Coronary artery (tissue), 2 donors: ENCODE results near the gene EML4.

Experiments
- DNase-seq: peaks from one replicate; pipeline ENCODE4 v3.0.0-alpha.2; 2017; ENCODE audit warnings: low spot score
- H3K27ac ChIP-seq, 2 donors: fragments of 200-600 bp; sonication (generic); one replicate each; pipeline ENCODE4 v1.5.1; 2016 to 2019
- H3K4me3 ChIP-seq: fragments of 200-600 bp; sonication (generic); 2 replicates; pipeline ENCODE4 v1.5.1; 2016; ENCODE audit warnings: mild to moderate bottlenecking, moderate library complexity
- TF ChIP-seq, protein P1 (sequence below): fragments of 200-600 bp; sonication (generic); IDR thresholded peaks from one replicate; pipeline ENCODE4 v1.5.1; 2019; ENCODE audit warnings: antibody characterized with exemption

EML4 gene

DNA sequence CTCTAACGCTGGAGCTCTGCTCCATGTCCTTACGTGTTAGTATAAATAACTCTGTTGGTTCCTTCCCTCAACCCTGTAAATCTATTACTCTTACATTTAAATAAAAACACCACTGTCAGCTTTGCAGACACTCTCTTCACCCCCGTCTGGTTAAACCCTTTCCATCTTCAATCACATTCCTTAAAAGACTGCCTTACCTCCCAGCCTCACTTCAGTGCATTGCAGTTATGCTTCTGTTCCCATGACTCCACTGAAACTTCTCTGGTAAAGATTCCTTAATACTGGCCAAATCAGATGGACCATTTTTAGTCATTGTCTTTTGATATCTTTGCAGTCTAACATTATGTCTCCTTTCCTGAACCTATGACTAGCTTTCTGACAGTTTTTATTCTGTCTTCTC, 61.7 kb downstream of the EML4 start:
- no peak for DNase-seq
- no peak overlapping the region for H3K4me3 ChIP-seq
- TF ChIP-seq, protein P1, sequence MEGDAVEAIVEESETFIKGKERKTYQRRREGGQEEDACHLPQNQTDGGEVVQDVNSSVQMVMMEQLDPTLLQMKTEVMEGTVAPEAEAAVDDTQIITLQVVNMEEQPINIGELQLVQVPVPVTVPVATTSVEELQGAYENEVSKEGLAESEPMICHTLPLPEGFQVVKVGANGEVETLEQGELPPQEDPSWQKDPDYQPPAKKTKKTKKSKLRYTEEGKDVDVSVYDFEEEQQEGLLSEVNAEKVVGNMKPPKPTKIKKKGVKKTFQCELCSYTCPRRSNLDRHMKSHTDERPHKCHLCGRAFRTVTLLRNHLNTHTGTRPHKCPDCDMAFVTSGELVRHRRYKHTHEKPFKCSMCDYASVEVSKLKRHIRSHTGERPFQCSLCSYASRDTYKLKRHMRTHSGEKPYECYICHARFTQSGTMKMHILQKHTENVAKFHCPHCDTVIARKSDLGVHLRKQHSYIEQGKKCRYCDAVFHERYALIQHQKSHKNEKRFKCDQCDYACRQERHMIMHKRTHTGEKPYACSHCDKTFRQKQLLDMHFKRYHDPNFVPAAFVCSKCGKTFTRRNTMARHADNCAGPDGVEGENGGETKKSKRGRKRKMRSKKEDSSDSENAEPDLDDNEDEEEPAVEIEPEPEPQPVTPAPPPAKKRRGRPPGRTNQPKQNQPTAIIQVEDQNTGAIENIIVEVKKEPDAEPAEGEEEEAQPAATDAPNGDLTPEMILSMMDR, result no peak
- H3K27ac ChIP-seq, result no peak overlapping the region

DNA sequence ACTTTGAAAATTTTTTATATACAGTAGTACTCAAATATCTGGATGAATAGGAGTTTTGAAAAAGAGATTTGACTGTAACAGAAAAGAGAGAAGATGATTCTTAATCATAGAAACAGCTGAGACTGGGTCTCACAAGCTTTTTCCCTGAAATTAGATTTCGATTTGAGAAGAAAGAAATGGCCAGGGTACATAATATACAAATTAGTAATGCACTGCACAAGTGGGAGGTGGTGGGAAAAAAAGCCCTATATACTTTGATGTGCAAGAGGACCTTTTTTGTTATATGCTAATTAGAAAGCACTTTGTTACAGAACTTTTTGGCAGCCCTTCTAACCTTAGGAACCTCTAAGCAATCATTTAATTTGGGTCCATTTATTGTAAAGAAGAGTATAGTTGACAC, 62.9 kb downstream of the EML4 start:
- TF ChIP-seq, protein P1, result no peak
- Histone ChIP-seq H3K27ac (no peak overlapping the region), H3K4me3 (no peak overlapping the region)
- DNase-seq, result no peak

DNA sequence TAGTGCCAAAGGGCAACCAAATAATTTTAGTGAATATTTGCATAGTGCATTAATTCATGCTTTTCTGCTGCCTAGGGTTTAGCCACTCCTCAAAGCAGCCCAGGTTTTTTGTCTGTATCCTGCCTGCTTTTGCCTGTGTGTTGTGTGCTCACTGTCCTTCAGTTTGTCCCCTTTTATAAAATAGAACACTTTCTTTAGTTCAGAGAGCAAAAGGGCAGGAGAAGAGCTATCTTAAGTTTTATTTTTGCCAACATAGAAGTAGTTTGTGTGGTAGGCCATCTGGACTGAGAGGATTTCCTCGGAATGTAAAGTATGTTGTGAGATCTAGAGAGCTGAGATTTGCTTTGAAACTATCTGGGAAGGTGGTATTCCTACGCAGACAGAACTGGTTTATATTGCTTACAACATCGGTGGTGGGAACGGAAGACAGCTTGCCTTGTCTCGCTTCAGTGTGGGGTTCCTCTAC, 64.9 kb downstream of the EML4 start:
- DNase-seq, result no peak
- Histone ChIP-seq H3K4me3 (no peak overlapping the region), H3K27ac (no peak overlapping the region)
- TF ChIP-seq, protein P1, result no peak

DNA sequence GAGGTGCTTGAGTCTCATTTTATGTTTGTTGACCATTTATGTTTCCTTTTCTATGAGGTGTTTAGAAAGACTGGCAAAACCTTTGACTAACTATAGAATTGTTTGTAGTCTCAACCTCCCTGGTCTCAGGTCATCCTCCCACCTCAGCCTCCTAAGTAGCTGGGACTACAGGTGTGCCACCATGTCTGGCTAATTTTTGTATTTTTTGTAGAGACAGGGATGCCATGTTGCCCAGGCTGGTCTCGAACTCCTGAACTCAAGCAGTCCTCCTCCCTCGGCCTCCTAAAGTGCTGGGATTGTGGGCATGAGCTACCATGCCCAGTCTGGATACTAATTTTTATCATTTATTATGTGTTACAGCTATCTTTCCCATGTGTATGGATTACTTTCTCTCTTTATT, 67.8 kb downstream of the EML4 start:
- TF ChIP-seq, protein P1, result no peak
- Histone ChIP-seq H3K27ac (no peak overlapping the region), H3K4me3 (no peak overlapping the region)
- no peak for DNase-seq

DNA sequence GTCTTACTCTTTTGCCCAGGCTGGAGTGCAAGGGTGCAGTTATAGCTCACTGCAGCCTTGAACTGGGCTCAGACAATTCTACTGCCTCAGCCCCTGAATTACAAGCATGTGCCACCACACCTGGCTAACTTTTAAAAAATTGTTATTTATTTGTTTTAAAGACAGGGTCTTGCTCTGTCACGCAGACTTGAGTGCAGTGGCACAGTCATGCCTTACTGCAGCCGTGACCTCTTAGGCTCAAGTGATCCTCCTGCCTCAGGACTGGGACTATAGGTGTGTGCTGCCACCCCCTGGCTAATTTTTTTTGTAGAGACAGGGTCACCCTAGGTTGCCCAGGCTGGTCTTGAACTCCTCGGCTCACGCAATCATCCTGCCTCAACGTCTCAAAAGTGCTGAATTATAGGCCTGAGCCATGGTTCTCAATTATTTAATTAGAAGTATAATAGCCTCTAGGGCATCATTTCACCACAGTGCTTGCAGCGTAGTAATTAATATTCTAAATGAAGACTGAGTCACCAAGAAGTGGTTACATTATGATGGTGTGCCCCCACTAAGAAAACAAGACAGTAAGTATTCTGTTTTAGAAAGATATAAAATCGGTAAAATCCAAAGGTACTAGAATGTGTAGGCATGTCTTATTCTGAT, 69.6 kb downstream of the EML4 start:
- TF ChIP-seq, protein P1, result peak; percentile 14
- H3K4me3 ChIP-seq, result no peak overlapping the region
- no peak for DNase-seq
- H3K27ac ChIP-seq, result no peak overlapping the region

DNA sequence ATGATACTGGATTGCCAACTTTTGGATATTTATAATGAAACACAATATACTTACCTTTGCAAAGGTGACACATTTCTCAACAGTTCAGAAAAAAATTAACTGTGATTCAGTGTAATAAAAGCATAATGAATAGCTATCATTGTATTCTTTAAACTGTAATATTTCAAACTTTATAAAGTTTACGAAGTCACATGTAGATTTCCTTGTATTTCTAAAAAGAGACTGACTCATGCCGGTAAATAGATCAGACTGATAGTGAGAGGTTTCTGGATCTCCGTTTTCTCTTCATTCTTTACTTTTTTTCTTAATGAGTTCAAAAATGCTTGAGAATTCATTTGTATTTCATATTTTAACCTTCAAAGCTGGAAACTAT, 70.1 kb downstream of the EML4 start:
- TF ChIP-seq, protein P1, result no peak
- Histone ChIP-seq H3K27ac (no peak overlapping the region), H3K4me3 (no peak overlapping the region)
- no peak for DNase-seq

DNA sequence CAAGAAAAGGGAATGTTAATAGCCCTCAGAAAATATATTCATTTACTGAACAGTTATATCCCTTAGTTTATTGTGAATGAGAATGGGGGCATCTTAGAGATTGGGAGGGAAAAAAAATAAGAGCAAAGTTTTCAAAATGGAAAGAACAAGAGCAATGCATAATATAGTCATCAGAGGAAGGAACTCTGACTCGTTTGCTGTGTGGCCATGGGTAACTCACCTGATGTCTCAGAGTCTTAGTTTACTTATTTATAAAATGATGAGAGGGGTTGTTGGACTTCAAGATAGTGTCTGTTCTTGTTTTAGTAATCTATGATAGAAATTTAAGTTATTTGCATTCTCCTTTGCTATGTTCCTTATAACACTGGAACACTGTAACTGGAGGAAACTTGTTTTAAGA, 70.7 kb downstream of the EML4 start:
- no peak overlapping the region for H3K27ac ChIP-seq
- DNase-seq, result no peak
- H3K4me3 ChIP-seq, result no peak overlapping the region
- TF ChIP-seq, protein P1, result no peak
